ENCODE results near the gene EOLA1.
"Not testable (repeated sequence)": the region's sequence is repeated elsewhere in the genome, so short reads cannot be mapped to it uniquely, and the experiment has no call there.

EOLA1 gene

GRCh38 chrX:149541521-149542047, 772 bp downstream of the EOLA1 start:
- DNase-seq (ENCODE audit: low read depth in 2 of 2, low spot score in 1 of 2) = no peak

GRCh38 chrX:149545545-149546543, 5.0 kb downstream of the EOLA1 start:
- not testable (repeated sequence) for DNase-seq (ENCODE audit: low read depth in 2 of 2, low spot score in 1 of 2)

- DNase-seq (ENCODE audit: low read depth in 2 of 2, low spot score in 1 of 2) = not testable (repeated sequence)
Observed at GRCh38 chrX:149546962-149547361, 6.2 kb downstream of the EOLA1 start.

GRCh38 chrX:149547782-149548181, 7.0 kb downstream of the EOLA1 start:
- not testable (repeated sequence) for DNase-seq (ENCODE audit: low read depth in 2 of 2, low spot score in 1 of 2)

- not testable (repeated sequence) for DNase-seq (ENCODE audit: low read depth in 2 of 2, low spot score in 1 of 2)
Observed at GRCh38 chrX:149549701-149550100, 8.9 kb downstream of the EOLA1 start, which contains the start of gene HSFX3. Gene HSFX3, minus strand, starts transcription at chrX:149549924. Its CDS starts 72 bp downstream, at chrX:149549852.

- not testable (repeated sequence) for DNase-seq (ENCODE audit: low read depth in 2 of 2, low spot score in 1 of 2)
Observed at GRCh38 chrX:149550454-149550853, 9.6 kb downstream of the EOLA1 start.

GRCh38 chrX:149551245-149551938, 10.6 kb downstream of the EOLA1 start:
- DNase-seq (ENCODE audit: low read depth in 2 of 2, low spot score in 1 of 2) = not testable (repeated sequence)

GRCh38 chrX:149551939-149552248, 11.1 kb downstream of the EOLA1 start:
- not testable (repeated sequence) for DNase-seq (ENCODE audit: low read depth in 2 of 2, low spot score in 1 of 2)

- DNase-seq (ENCODE audit: low read depth in 2 of 2, low spot score in 1 of 2) = not testable (repeated sequence)
Observed at GRCh38 chrX:149555251-149555650, 14.4 kb downstream of the EOLA1 start.

GRCh38 chrX:149563359-149563758, 22.5 kb downstream of the EOLA1 start:
- DNase-seq (ENCODE audit: low read depth in 2 of 2, low spot score in 1 of 2) = no peak

- DNase-seq (ENCODE audit: low read depth in 2 of 2, low spot score in 1 of 2) = no peak
Observed at GRCh38 chrX:149567621-149568417, 27.0 kb downstream of the EOLA1 start.

- no peak for DNase-seq (ENCODE audit: low read depth in 2 of 2, low spot score in 1 of 2)
Observed at GRCh38 chrX:149568701-149569296, 28.0 kb downstream of the EOLA1 start.

GRCh38 chrX:149569770-149570169, 29.0 kb downstream of the EOLA1 start:
- no peak for DNase-seq (ENCODE audit: low read depth in 2 of 2, low spot score in 1 of 2)

GRCh38 chrX:149570668-149571067, 29.9 kb downstream of the EOLA1 start:
- no peak for DNase-seq (ENCODE audit: low read depth in 2 of 2, low spot score in 1 of 2)

- no peak for DNase-seq (ENCODE audit: low read depth in 2 of 2, low spot score in 1 of 2)
Observed at GRCh38 chrX:149571770-149572169, 31.0 kb downstream of the EOLA1 start.

- DNase-seq (ENCODE audit: low read depth in 2 of 2, low spot score in 1 of 2) = no peak
Observed at GRCh38 chrX:149572743-149573142, 31.9 kb downstream of the EOLA1 start.

- not testable (repeated sequence) for DNase-seq (ENCODE audit: low read depth in 2 of 2, low spot score in 1 of 2)
Observed at GRCh38 chrX:149573456-149573855, 32.6 kb downstream of the EOLA1 start.

GRCh38 chrX:149585631-149586030, 44.8 kb downstream of the EOLA1 start:
- DNase-seq (ENCODE audit: low read depth in 2 of 2, low spot score in 1 of 2) = not testable (repeated sequence)

- not testable (repeated sequence) for DNase-seq (ENCODE audit: low read depth in 2 of 2, low spot score in 1 of 2)
Observed at GRCh38 chrX:149587359-149587758, 46.5 kb downstream of the EOLA1 start, which contains the start of gene MAGEA9B. Gene MAGEA9B, minus strand, starts transcription at chrX:149587459. Its CDS starts 4,280 bp downstream, at chrX:149583179.

- DNase-seq (ENCODE audit: low read depth in 2 of 2, low spot score in 1 of 2) = not testable (repeated sequence)
Observed at GRCh38 chrX:149590993-149591392, 50.2 kb downstream of the EOLA1 start.

All from stimulated activated CD8-positive, alpha-beta memory T cell treated with anti-CD3 and anti-CD28 coated beads, Interleukin-4, amount 100 ng/mL, for 1 hour (primary cell).